Cerebellar cortex (tissue), 1 donor: ENCODE data around the gene TGIF2.
"Not testable (repeated sequence)": the region's sequence is repeated elsewhere in the genome, so short reads cannot be mapped to it uniquely, and the experiment has no call there.

Experiments
- DNase-seq: peaks from one replicate; pipeline ENCODE4 v3.0.0-alpha.2; 2015; ENCODE audit warnings: low spot score

TGIF2 gene

GRCh38 chr20:36547186-36548005 lies 26.0 kb upstream of the TGIF2 start:
- no peak for DNase-seq

GRCh38 chr20:36548006-36548315 lies 25.4 kb upstream of the TGIF2 start:
- peak; percentile 50 for DNase-seq

- no peak for DNase-seq
Observed at GRCh38 chr20:36548704-36549627, 24.4 kb upstream of the TGIF2 start.

- DNase-seq: no peak
Observed at GRCh38 chr20:36549628-36549941, 23.8 kb upstream of the TGIF2 start.

- DNase-seq: no peak
Observed at GRCh38 chr20:36549942-36550789, 23.2 kb upstream of the TGIF2 start.

- no peak for DNase-seq
Observed at GRCh38 chr20:36550790-36551299, 22.6 kb upstream of the TGIF2 start.

GRCh38 chr20:36555248-36555647 lies 18.1 kb upstream of the TGIF2 start:
- no peak for DNase-seq

- no peak for DNase-seq
Observed at GRCh38 chr20:36562724-36563123, 10.7 kb upstream of the TGIF2 start.

- no peak for DNase-seq
Observed at GRCh38 chr20:36563374-36563773, 10.0 kb upstream of the TGIF2 start.

GRCh38 chr20:36564078-36564725 lies 9.2 kb upstream of the TGIF2 start:
- not testable (repeated sequence) for DNase-seq

- not testable (repeated sequence) for DNase-seq
Observed at GRCh38 chr20:36564726-36565121, 8.7 kb upstream of the TGIF2 start.

- DNase-seq: no peak
Observed at GRCh38 chr20:36565520-36565919, 7.9 kb upstream of the TGIF2 start.

GRCh38 chr20:36569847-36570429 lies 3.5 kb upstream of the TGIF2 start:
- DNase-seq: no peak

GRCh38 chr20:36571564-36572504 lies 1.6 kb upstream of the TGIF2 start:
- DNase-seq: peak; percentile 38

GRCh38 chr20:36572701-36573102 lies 695 bp upstream of the TGIF2 start:
- no peak for DNase-seq

GRCh38 chr20:36573798-36574365 lies 485 bp downstream of the TGIF2 start:
- DNase-seq: no peak

GRCh38 chr20:36574366-36575135 lies 1.2 kb downstream of the TGIF2 start:
- DNase-seq: no peak

GRCh38 chr20:36576081-36576445 lies 2.7 kb downstream of the TGIF2 start:
- no peak for DNase-seq
